Retinal pigment epithelial cell (primary cell): ENCODE results near the gene AADAC.
"Not testable (repeated sequence)": the region's sequence is repeated elsewhere in the genome, so short reads cannot be mapped to it uniquely, and the experiment has no call there.

Source experiments
- DNase-seq: peaks from one replicate; pipeline ENCODE4 v3.0.0-alpha.2; 2010; ENCODE audit warnings: low read depth
- H3K4me3 ChIP-seq: 2 replicates; pipeline ENCODE4 v1.5.1; 2011; ENCODE audit warnings: mild to moderate bottlenecking, low read length, control low read depth, moderate library complexity
- TF ChIP-seq, protein P1 (sequence below): conservative IDR thresholded peaks from 2 replicates; pipeline ENCODE4 v1.5.1; 2011; ENCODE audit warnings: low read depth, low read length, control low read depth, inconsistent platforms

Gene AADAC

DNA sequence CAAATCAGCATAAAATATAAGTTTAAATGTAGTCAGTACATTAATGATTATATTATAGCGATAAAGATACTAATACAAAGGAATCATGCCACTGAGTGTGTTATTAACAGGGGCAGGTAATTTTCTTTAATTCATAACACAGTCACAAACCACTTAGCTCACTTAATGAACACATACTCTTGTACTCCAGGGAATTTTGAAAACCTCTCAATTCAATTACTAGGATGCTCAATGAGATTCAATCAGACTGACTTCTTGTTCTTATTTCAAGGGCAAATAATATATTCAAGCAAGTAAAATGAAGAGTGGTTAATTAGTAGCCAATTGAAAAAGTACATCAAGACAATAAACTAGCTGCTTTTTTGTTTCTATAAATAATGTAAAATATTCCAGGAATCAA is 53.8 kb downstream of the AADAC start:
- TF ChIP-seq, protein P1, sequence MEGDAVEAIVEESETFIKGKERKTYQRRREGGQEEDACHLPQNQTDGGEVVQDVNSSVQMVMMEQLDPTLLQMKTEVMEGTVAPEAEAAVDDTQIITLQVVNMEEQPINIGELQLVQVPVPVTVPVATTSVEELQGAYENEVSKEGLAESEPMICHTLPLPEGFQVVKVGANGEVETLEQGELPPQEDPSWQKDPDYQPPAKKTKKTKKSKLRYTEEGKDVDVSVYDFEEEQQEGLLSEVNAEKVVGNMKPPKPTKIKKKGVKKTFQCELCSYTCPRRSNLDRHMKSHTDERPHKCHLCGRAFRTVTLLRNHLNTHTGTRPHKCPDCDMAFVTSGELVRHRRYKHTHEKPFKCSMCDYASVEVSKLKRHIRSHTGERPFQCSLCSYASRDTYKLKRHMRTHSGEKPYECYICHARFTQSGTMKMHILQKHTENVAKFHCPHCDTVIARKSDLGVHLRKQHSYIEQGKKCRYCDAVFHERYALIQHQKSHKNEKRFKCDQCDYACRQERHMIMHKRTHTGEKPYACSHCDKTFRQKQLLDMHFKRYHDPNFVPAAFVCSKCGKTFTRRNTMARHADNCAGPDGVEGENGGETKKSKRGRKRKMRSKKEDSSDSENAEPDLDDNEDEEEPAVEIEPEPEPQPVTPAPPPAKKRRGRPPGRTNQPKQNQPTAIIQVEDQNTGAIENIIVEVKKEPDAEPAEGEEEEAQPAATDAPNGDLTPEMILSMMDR = no peak
- no peak for DNase-seq
- H3K4me3 ChIP-seq = no peak overlapping the region

- no peak for DNase-seq
- TF ChIP-seq, protein P1 = no peak
- no peak overlapping the region for H3K4me3 ChIP-seq
These were observed 55.3 kb downstream of the AADAC start for GRCh38 chr3:151869181-151869580.

GRCh38 chr3:151871639-151872468 is 57.9 kb downstream of the AADAC start:
- no peak overlapping the region for H3K4me3 ChIP-seq
- DNase-seq = no peak
- TF ChIP-seq, protein P1 = no peak

- DNase-seq = no peak
- TF ChIP-seq, protein P1 = no peak
- H3K4me3 ChIP-seq = no peak within 1 kb of the TSS
These were observed 59.5 kb downstream of the AADAC start, which contains the start of gene SUCNR1 for GRCh38 chr3:151873398-151873797. Gene SUCNR1, plus strand, starts transcription at chr3:151873643. Its CDS starts 6,250 bp downstream, at chr3:151879893.

DNA sequence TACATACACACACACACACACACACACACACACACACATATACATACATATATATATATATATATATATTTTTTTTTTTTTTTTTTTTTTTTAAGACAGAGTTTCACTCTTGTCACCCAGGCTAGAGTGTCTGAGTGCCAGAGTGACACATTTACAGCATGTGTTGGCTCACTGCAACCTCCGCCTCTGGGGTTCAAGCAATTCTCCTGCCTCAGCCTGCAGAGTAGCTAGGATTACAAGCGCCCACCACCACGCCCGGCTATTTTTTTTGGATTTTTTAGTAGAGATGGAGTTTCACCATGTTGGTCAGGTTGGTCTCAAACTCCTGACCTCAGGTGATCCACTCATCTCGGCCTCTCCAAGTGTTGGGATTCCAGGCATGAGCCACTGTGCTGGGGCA is 60.2 kb downstream of the AADAC start:
- DNase-seq, H3K4me3 ChIP-seq: not testable (repeated sequence)

- no peak overlapping the region for H3K4me3 ChIP-seq
- no peak for DNase-seq
- TF ChIP-seq, protein P1 = no peak
These were observed 61.8 kb downstream of the AADAC start for GRCh38 chr3:151875759-151876158.

- H3K4me3 ChIP-seq = no peak overlapping the region
- TF ChIP-seq, protein P1 = no peak
- no peak for DNase-seq
These were observed 63.4 kb downstream of the AADAC start for GRCh38 chr3:151877269-151877668.
